ENCODE measurements around the gene CUX1.

- TF ChIP-seq CTCF (IDR thresholded peaks at IDR 0.05; ENCODE audit: insufficient read depth, low read length) (no peak), POLR2AphosphoS5 (IDR thresholded peaks at IDR 0.05; ENCODE audit: low read depth) (no peak), GABPA (IDR thresholded peaks at IDR 0.05; ENCODE audit: low read depth) (no peak), REST (IDR thresholded peaks at IDR 0.05; ENCODE audit: insufficient replicate concordance, low read depth) (no peak)
Measured at GRCh38 chr7:102188746-102189145, 371.3 kb downstream of the CUX1 start.

Measured in HL-60 (cell line).